ENCODE results near the gene CNTNAP5.

CNTNAP5 gene

DNA sequence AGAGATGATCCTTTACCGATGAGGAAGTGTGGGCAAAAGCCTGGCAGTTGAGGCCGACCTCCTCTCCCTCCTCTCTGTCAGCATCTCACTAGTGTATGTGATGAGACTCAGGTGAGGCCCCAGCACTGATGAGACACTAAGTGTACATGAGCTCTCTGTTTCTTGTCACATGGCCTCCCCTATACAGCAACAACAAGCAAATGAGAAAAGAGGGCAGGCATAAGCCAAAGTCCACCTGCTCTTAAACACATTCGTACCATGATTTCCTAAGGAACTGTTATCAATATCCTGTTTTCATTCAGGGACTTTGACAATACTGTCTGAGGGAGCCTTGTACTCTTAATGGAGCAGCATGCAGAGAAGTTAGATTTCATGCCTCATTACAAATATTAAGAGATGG is 113.0 kb downstream of the CNTNAP5 start:
- Histone ChIP-seq H3K27ac (no peak overlapping the region), H3K4me3 (no peak overlapping the region)
- no peak for DNase-seq (ENCODE audit: low spot score)
- TF ChIP-seq, protein P1, sequence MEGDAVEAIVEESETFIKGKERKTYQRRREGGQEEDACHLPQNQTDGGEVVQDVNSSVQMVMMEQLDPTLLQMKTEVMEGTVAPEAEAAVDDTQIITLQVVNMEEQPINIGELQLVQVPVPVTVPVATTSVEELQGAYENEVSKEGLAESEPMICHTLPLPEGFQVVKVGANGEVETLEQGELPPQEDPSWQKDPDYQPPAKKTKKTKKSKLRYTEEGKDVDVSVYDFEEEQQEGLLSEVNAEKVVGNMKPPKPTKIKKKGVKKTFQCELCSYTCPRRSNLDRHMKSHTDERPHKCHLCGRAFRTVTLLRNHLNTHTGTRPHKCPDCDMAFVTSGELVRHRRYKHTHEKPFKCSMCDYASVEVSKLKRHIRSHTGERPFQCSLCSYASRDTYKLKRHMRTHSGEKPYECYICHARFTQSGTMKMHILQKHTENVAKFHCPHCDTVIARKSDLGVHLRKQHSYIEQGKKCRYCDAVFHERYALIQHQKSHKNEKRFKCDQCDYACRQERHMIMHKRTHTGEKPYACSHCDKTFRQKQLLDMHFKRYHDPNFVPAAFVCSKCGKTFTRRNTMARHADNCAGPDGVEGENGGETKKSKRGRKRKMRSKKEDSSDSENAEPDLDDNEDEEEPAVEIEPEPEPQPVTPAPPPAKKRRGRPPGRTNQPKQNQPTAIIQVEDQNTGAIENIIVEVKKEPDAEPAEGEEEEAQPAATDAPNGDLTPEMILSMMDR (IDR thresholded peaks at IDR 0.05), result no peak

DNA sequence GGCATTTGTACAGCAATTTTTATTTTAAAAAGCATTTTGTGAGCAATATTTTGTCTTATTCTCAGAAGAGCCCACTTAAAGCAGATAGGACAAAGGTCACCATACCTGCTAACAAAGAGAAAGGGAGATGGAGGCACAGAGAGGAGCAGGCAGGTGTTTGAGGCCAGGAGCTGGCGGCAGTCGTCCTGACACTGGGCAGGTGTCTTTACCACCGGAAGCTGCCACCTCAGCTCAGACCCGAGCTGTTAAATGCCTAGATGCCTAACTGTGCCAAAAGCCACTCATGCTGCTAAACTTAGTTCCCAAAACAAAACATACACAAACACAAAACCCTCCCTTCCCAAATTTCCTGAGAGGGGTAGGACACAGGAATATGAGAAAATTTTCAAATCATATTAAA is 120.9 kb downstream of the CNTNAP5 start:
- TF ChIP-seq, protein P1 (IDR thresholded peaks at IDR 0.05), result no peak
- Histone ChIP-seq H3K27ac (no peak overlapping the region), H3K4me3 (no peak overlapping the region)
- DNase-seq (ENCODE audit: low spot score), result no peak

DNA sequence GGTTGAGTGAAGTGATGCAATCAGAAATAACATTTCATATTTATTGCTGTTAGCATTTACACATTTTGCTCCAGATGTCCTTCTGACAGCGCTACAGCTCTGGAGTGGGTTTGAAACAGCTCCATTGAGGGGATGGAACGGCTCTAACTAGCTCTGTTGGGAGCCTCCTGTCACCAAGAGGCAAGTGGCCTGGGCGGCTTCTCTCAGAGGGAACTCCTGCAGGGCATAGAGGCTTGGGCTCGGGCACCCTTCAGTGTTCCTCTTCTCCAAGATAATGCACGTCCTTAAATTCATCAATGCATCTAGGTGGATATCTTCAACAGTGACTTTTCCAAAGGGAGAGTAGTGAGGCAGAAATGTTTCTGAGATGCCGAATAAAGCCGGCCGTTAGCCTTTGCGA is 122.5 kb downstream of the CNTNAP5 start:
- Histone ChIP-seq H3K4me3 (no peak overlapping the region), H3K27ac (no peak overlapping the region)
- TF ChIP-seq, protein P1 (IDR thresholded peaks at IDR 0.05), result no peak
- DNase-seq (ENCODE audit: low spot score), result no peak

DNA sequence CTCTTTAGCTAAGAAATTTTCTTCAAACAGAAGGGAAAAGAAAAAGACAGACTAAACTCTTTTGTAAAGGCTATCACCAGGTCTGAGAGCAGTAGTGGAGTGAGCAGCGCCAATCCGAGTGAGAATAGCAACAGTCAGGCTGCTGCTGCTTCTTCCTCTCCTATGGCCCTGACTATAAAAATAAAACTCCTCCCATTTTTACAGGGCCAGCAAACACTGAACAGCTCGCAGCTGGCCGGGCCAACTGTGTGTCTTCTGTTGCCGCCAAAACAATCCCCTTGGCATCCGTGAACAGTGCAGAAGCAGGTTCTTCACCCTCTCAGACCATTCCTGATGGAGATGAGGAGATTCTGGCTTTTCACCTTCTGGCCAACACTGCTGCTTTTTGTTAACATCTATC is 124.5 kb downstream of the CNTNAP5 start:
- TF ChIP-seq, protein P1 (IDR thresholded peaks at IDR 0.05), result no peak
- H3K4me3 ChIP-seq, result no peak overlapping the region
- H3K27ac ChIP-seq, result no peak overlapping the region
- no peak for DNase-seq (ENCODE audit: low spot score)

DNA sequence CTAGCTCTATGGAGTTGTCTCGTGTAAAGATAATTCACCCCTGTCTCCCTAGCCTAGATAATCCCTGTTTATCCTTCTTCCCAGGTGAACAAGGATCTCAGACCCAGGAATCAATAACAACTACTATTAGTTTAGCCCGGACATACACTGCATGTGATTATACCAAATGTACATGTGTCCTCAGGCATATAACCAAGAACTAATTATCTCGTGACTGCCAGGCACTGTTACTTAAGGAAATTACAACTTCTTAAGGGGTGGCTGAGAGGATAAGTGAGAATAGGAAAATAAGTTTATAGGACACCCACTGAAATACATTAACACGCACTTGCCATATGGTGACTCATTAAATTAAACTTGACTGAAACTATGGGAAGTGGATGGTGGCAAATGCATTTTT is 126.6 kb downstream of the CNTNAP5 start:
- TF ChIP-seq, protein P1 (IDR thresholded peaks at IDR 0.05), result no peak
- no peak overlapping the region for H3K27ac ChIP-seq

DNA sequence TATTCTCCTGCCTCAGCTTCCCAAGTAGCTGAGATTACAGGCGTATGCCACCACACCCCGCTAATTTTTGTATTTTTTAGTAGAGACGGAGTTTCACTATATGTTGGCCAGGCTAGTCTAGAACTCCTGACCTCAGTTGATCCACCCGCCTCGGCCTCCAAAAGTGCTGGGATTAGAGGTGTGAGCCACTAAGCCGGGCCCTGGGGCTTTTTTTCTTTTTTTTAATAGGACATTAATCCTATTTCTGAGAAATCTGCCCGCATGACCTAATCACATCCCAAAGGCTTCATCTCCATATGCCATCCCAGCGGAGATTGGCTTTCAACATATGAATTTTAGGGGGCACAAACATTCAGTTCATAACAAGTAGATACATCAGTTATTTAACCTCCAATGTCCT is 128.6 kb downstream of the CNTNAP5 start:
- Histone ChIP-seq H3K4me3 (no peak overlapping the region), H3K27ac (no peak overlapping the region)
- TF ChIP-seq, protein P1 (IDR thresholded peaks at IDR 0.05), result no peak
- DNase-seq (ENCODE audit: low spot score), result no peak

More for the DNA sequence above, 126.6 kb downstream of the CNTNAP5 start:
- DNase-seq (ENCODE audit: low spot score), result no peak
- H3K4me3 ChIP-seq, result no peak overlapping the region

DNA sequence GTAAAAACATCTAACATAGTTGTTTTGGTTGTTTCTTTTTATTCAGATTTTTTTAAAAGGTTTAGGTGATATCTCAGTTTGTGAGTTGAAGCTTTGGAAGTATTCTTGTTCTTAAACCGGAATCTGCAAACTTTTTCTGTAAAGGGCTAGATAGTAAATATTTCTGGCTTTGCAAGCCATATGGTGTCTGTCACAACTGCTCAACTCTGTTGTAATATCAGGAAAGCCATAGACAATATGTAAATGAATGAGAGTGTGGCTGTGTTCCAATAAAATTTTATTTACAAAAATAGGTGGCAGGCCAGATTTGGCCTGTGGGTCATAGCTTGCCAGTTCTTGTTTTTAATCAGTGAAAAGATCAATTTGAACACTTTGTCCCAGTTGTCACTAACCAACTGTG is 134.1 kb downstream of the CNTNAP5 start:
- no peak for DNase-seq (ENCODE audit: low spot score)
- TF ChIP-seq, protein P1 (IDR thresholded peaks at IDR 0.05), result no peak
- H3K4me3 ChIP-seq, result no peak overlapping the region
- H3K27ac ChIP-seq, result no peak overlapping the region

Data from coronary artery (tissue), 2 donors.